GM12892 (cell line): Measurements from ENCODE around the gene AKR1C4.
"Not testable (repeated sequence)": the region's sequence is repeated elsewhere in the genome, so short reads cannot be mapped to it uniquely, and the experiment has no call there.

Experiments used
- POLR2A ChIP-seq: IDR thresholded peaks from 2 replicates; pipeline ENCODE4 v1.6.1; 2011; ENCODE audit warnings: low read depth, low read length, control low read depth
- POLR2AphosphoS5 ChIP-seq: IDR thresholded peaks from 2 replicates; pipeline ENCODE4 v1.6.1; 2011; ENCODE audit warnings: low read depth, low read length, control low read depth
- TAF1 ChIP-seq: IDR thresholded peaks from 2 replicates; pipeline ENCODE4 v1.6.1; 2011; ENCODE audit warnings: low read depth, mild to moderate bottlenecking, control low read depth, low read length, borderline replicate concordance

- not testable (repeated sequence) for TF ChIP-seq POLR2AphosphoS5, POLR2A, TAF1
These were observed 13.6 kb downstream of the AKR1C4 start for GRCh38 chr10:5210261-5210660.
